ENCODE data around the gene TBL1Y.
"Not testable (repeated sequence)": the region's sequence is repeated elsewhere in the genome, so short reads cannot be mapped to it uniquely, and the experiment has no call there.

The TBL1Y gene

GRCh38 chrY:6910372-6911252 lies at the start of gene TBL1Y:
Gene TBL1Y, plus strand, starts transcription at chrY:6910697. Its CDS starts 114,388 bp downstream, at chrY:7025085.
- no peak for DNase-seq

GRCh38 chrY:6894496-6894895 lies 16.0 kb upstream of the TBL1Y start:
- no peak for DNase-seq

- DNase-seq, result no peak
These were observed 15.3 kb upstream of the TBL1Y start for GRCh38 chrY:6895236-6895635.

GRCh38 chrY:6902116-6902515 lies 8.4 kb upstream of the TBL1Y start:
- not testable (repeated sequence) for DNase-seq

- DNase-seq, result no peak
These were observed 2.9 kb upstream of the TBL1Y start for GRCh38 chrY:6907591-6907990.

GRCh38 chrY:6908021-6908420 lies 2.5 kb upstream of the TBL1Y start:
- not testable (repeated sequence) for DNase-seq

- no peak for DNase-seq
These were observed 1.4 kb upstream of the TBL1Y start for GRCh38 chrY:6909118-6909521.

GRCh38 chrY:6909856-6910255 lies 641 bp upstream of the TBL1Y start:
- DNase-seq, result no peak

GRCh38 chrY:6911253-6911881 lies 870 bp downstream of the TBL1Y start, which contains the start of gene AMELY:
Gene AMELY, minus strand, starts transcription at chrY:6911752. Its CDS starts 39,144 bp downstream, at chrY:6872608.
- DNase-seq, result no peak

- DNase-seq, result no peak
These were observed 2.9 kb downstream of the TBL1Y start for GRCh38 chrY:6913362-6913761.

- no peak for DNase-seq
These were observed 10.6 kb downstream of the TBL1Y start for GRCh38 chrY:6921061-6921460.

- no peak for DNase-seq
These were observed 17.8 kb downstream of the TBL1Y start for GRCh38 chrY:6928265-6928664.

GRCh38 chrY:6929237-6929636 lies 18.7 kb downstream of the TBL1Y start:
- DNase-seq, result no peak

GRCh38 chrY:6931779-6932396 lies 21.4 kb downstream of the TBL1Y start:
- DNase-seq, result no peak

GRCh38 chrY:6935497-6935896 lies 25.0 kb downstream of the TBL1Y start:
- no peak for DNase-seq

GRCh38 chrY:6947695-6948094 lies 37.2 kb downstream of the TBL1Y start:
- no peak for DNase-seq

GRCh38 chrY:6948378-6948777 lies 37.9 kb downstream of the TBL1Y start:
- DNase-seq, result no peak

GRCh38 chrY:6949947-6950346 lies 39.5 kb downstream of the TBL1Y start:
- DNase-seq, result no peak

- no peak for DNase-seq
These were observed 54.2 kb downstream of the TBL1Y start for GRCh38 chrY:6964732-6965131.

- no peak for DNase-seq
These were observed 56.0 kb downstream of the TBL1Y start for GRCh38 chrY:6966521-6966920.

GRCh38 chrY:6967736-6968135 lies 57.2 kb downstream of the TBL1Y start:
- no peak for DNase-seq

- DNase-seq, result no peak
These were observed 57.7 kb downstream of the TBL1Y start for GRCh38 chrY:6968191-6968590.

GRCh38 chrY:6972271-6972887 lies 61.9 kb downstream of the TBL1Y start:
- no peak for DNase-seq

All from NCI-H1417 (cell line).